Measurements from ENCODE around the gene EEF1AKMT2. TPM values are rescaled to one million over a fixed set of nuclear protein-coding genes. Genes with fewer than 3 reads are reported as not detected.
A peak's percentile ranks its signal among the peaks of the same experiment; 100 is the strongest.

Gene EEF1AKMT2
- total RNA-seq, 1 experiment from 2014 or later = 13.0 TPM

DNA sequence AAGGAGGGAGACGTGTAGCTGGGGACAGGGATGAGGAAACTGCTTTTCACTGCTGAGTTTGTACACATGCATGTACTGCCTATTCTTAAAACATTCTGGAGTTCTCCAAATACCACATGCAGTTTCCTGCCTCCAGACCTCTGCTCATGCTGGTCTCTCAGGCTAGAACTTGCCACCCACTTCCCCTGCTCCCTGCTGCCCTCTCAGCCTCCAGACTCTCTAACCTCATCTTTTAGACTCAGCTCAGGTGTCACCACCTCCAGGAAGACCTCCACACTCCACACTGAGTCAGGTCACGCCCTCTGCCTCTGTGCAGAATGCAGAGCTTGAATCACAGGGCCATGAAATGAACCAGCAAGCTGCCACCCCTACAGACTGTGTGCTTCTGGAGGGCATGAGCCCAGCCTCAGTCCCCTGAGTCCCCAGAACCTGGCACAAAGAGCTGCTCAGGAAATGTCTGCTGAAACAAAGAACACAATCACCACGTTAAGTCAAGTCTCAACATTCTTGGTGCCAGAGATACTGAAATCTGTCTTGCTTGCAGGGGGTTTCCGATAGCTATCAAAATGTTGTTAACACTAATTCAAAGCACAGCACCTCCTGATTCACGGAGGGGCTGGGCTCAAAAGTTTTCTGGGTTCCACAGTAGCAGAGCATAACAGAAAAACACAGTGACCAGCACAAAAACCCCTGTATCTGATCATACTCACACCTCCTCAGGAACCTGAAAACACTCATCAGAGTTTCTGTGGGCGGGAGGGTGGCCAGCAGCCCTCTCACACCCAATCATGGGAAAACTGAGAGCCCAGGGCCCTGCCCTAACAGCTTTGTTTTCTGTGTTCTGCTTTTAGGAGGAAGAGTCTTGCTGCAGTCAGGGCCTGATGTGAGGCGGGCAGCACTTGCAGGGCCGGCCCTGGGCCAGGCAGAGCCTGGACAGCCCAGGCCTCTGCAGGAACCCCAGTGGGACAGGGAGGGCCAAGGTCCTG lies 68.6 kb downstream of the EEF1AKMT2 start:
- intact Hi-C loops (cut with micrococcal nuclease; ENCODE audit: unreplicated experiment) = no loop called here
- DNase-seq = no peak
- Mint-ChIP-seq H3K36me3 (ENCODE audit: insufficient read depth, unreplicated experiment) (peaks cover 9% of the 10 kb centered on the region), H3K27ac (ENCODE audit: unreplicated experiment) (no peak overlapping the region), H3K4me1 (ENCODE audit: low read depth, unreplicated experiment) (peaks cover 43% of the 10 kb centered on the region), H3K27me3 (ENCODE audit: unreplicated experiment) (no peaks in the 10 kb centered on the region), H3K9me3 (ENCODE audit: low read depth, unreplicated experiment) (no peaks in the 10 kb centered on the region), H3K4me3 (ENCODE audit: low read depth, unreplicated experiment) (no peak overlapping the region)
- CTCF ChIA-PET = no interaction called here
- no TSS peak for BruUV-seq (replicated peaks)
- TF ChIP-seq, protein P1, sequence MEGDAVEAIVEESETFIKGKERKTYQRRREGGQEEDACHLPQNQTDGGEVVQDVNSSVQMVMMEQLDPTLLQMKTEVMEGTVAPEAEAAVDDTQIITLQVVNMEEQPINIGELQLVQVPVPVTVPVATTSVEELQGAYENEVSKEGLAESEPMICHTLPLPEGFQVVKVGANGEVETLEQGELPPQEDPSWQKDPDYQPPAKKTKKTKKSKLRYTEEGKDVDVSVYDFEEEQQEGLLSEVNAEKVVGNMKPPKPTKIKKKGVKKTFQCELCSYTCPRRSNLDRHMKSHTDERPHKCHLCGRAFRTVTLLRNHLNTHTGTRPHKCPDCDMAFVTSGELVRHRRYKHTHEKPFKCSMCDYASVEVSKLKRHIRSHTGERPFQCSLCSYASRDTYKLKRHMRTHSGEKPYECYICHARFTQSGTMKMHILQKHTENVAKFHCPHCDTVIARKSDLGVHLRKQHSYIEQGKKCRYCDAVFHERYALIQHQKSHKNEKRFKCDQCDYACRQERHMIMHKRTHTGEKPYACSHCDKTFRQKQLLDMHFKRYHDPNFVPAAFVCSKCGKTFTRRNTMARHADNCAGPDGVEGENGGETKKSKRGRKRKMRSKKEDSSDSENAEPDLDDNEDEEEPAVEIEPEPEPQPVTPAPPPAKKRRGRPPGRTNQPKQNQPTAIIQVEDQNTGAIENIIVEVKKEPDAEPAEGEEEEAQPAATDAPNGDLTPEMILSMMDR (IDR thresholded peaks at IDR 0.05; ENCODE audit: unreplicated experiment) = no peak

DNA sequence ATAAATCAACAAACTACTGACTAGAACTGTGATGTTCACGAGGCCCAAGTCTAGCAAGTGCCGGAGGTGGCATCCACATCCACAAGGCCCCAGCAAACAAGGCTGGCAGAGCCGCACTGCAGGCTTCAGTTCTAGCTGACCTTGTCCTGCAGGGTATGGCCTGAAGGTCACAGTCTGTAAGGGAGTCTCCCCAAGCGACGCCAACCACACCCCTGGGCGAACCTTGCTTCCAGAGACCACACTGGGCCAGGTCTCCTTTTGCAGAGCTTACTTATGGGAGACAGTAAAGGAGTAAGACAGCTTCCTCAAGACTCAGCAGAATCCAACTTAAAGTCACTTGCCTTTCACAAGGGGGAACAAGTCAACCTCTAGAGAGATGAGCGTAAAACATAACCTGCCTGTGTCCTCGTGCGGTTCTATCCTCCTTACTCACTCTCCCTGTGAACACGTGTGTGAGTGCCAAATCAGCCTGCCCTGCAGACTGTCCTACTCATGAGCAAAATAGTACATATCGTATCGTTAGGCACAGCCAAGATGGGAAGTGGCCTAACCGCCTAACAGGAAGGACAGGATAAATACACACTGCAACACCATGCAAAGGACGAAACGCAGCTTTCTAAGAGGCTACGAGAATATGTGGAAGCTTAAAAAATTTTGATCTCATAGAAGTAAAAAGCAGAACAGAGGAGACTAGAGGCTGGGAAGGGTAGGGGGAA lies 70.2 kb downstream of the EEF1AKMT2 start:
- Mint-ChIP-seq H3K4me3 (ENCODE audit: low read depth, unreplicated experiment) (no peak overlapping the region), H3K4me1 (ENCODE audit: low read depth, unreplicated experiment) (peaks cover 51% of the 10 kb centered on the region), H3K36me3 (ENCODE audit: insufficient read depth, unreplicated experiment) (peaks cover 11% of the 10 kb centered on the region), H3K27me3 (ENCODE audit: unreplicated experiment) (no peaks in the 10 kb centered on the region), H3K27ac (ENCODE audit: unreplicated experiment) (no peak overlapping the region), H3K9me3 (ENCODE audit: low read depth, unreplicated experiment) (no peaks in the 10 kb centered on the region)
- CTCF ChIA-PET = no interaction called here
- no TSS peak for BruUV-seq (replicated peaks)
- TF ChIP-seq, protein P1 (IDR thresholded peaks at IDR 0.05; ENCODE audit: unreplicated experiment) = no peak
- intact Hi-C loops (cut with micrococcal nuclease; ENCODE audit: unreplicated experiment) = no loop called here
- DNase-seq = no peak

DNA sequence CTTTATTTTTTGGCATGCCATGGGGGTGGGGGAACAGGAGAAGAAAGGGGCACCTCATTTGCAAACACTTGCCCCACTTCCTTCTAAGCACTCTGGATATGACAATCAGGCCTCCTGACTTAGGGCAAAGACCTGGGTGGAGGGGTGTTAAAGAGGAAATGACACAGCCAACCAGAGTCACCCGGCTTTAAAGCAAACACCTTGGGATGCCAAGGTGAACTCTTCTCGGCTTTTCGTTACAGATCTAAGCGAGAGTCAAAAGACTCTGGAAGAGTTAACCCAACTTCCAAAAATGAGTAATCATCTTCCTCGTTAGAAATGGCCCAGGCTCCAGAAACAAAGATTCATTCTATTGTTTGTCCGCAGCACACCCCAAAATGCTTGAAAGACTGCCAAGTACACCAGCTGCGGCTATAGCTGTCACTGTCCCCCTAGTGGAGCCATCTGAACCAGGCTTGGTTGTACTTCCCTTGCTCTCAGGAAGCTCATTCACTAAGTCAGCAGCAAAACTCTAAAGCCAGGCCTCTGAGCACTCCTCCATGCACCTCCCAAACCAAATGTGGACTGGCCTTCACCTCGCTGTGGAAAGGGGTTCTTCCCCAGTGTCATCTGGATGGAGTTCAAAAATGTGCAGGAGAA lies 72.4 kb downstream of the EEF1AKMT2 start:
- no TSS peak for BruUV-seq (replicated peaks)
- peak overlapping the region; percentile 10 for H3K4me3 Mint-ChIP-seq (ENCODE audit: low read depth, unreplicated experiment)
- H3K4me1 Mint-ChIP-seq (ENCODE audit: low read depth, unreplicated experiment) = peaks cover 44% of the 10 kb centered on the region
- intact Hi-C loops (cut with micrococcal nuclease; ENCODE audit: unreplicated experiment) = no loop called here
- H3K27me3 Mint-ChIP-seq (ENCODE audit: unreplicated experiment) = no peaks in the 10 kb centered on the region
- CTCF ChIA-PET = interaction anchor here (0.6 to 2.4 kb wide), 6 partner anchors 9 to 129 kb away, joined by 3 to 15 read pairs (median 3); no protein-coding TSS in a partner anchor
- peak; percentile 70 for DNase-seq
- no peak overlapping the region for H3K27ac Mint-ChIP-seq (ENCODE audit: unreplicated experiment)
- no peaks in the 10 kb centered on the region for H3K9me3 Mint-ChIP-seq (ENCODE audit: low read depth, unreplicated experiment)
- TF ChIP-seq, protein P1 (IDR thresholded peaks at IDR 0.05; ENCODE audit: unreplicated experiment) = peak; percentile 33
- peaks cover 6% of the 10 kb centered on the region for H3K36me3 Mint-ChIP-seq (ENCODE audit: insufficient read depth, unreplicated experiment)
